Measurements from ENCODE around the gene GIPR.

Gene GIPR

DNA sequence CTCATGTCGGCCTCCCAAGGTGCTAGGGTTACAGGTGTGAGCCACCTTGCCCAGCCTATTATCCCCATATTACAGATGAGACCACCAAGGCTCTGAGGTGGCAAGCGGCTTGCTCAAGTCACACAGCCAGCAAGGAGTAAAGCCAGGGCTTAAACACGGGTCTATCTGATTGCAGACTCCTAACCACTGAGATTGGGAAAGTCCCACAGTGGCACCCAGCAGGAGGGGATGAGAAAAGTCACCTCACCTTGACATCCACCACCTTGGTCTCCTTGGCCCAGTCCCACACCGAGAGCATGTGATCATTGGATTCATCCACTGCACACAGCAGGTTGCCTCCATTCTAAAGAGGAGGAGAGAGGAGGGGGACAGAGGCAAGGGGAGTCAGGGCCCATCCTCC lies 38.3 kb upstream of the GIPR start:
- TF ChIP-seq, protein P1, sequence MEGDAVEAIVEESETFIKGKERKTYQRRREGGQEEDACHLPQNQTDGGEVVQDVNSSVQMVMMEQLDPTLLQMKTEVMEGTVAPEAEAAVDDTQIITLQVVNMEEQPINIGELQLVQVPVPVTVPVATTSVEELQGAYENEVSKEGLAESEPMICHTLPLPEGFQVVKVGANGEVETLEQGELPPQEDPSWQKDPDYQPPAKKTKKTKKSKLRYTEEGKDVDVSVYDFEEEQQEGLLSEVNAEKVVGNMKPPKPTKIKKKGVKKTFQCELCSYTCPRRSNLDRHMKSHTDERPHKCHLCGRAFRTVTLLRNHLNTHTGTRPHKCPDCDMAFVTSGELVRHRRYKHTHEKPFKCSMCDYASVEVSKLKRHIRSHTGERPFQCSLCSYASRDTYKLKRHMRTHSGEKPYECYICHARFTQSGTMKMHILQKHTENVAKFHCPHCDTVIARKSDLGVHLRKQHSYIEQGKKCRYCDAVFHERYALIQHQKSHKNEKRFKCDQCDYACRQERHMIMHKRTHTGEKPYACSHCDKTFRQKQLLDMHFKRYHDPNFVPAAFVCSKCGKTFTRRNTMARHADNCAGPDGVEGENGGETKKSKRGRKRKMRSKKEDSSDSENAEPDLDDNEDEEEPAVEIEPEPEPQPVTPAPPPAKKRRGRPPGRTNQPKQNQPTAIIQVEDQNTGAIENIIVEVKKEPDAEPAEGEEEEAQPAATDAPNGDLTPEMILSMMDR (IDR thresholded peaks at IDR 0.05; ENCODE audit: poor library complexity, severe bottlenecking), result no peak
- Histone ChIP-seq H3K36me3 (ENCODE audit: low read depth) (peaks cover 52% of the 10 kb centered on the region), H3K9me3 (ENCODE audit: severe bottlenecking) (no peaks in the 10 kb centered on the region), H3K4me3 (ENCODE audit: severe bottlenecking) (no peak overlapping the region), H3K27ac (ENCODE audit: poor library complexity, severe bottlenecking) (peak overlapping the region; percentile 96), H3K4me1 (ENCODE audit: insufficient read depth, poor library complexity, severe bottlenecking) (peaks cover 25% of the 10 kb centered on the region), H3K27me3 (ENCODE audit: insufficient read depth, poor library complexity, severe bottlenecking) (no peaks in the 10 kb centered on the region)
- no peak for DNase-seq (ENCODE audit: low spot score)
- ATAC-seq (ENCODE audit: low read depth), result no peak

DNA sequence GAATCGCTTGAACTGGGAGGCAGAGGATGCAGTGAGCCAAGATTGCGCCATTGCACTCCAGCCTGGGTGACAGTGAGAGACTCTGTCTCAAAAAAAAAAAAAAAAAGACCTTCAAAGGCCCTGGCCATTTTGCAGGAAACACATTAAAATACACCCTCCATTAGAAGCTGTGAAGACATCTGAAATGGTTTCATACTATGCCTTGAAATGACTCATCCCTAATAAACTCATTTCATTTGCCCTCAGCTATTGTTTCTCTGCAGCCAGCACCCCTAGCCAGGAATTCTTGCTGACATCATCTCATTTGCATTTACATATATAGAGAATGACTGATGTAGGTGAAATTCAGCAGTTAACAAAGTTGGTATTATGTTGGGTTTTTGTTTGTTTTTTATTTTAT lies 37.6 kb upstream of the GIPR start:
- no peaks in the 10 kb centered on the region for H3K27me3 ChIP-seq (ENCODE audit: insufficient read depth, poor library complexity, severe bottlenecking)
- TF ChIP-seq, protein P1 (IDR thresholded peaks at IDR 0.05; ENCODE audit: poor library complexity, severe bottlenecking), result no peak
- ATAC-seq (ENCODE audit: low read depth) (peak; percentile 84), DNase-seq (ENCODE audit: low spot score) (no peak)
- H3K27ac ChIP-seq (ENCODE audit: poor library complexity, severe bottlenecking), result peak overlapping the region; percentile 96
- H3K4me3 ChIP-seq (ENCODE audit: severe bottlenecking), result no peak overlapping the region
- H3K36me3 ChIP-seq (ENCODE audit: low read depth), result peaks cover 44% of the 10 kb centered on the region
- H3K9me3 ChIP-seq (ENCODE audit: severe bottlenecking), result no peaks in the 10 kb centered on the region
- peaks cover 25% of the 10 kb centered on the region for H3K4me1 ChIP-seq (ENCODE audit: insufficient read depth, poor library complexity, severe bottlenecking)

DNA sequence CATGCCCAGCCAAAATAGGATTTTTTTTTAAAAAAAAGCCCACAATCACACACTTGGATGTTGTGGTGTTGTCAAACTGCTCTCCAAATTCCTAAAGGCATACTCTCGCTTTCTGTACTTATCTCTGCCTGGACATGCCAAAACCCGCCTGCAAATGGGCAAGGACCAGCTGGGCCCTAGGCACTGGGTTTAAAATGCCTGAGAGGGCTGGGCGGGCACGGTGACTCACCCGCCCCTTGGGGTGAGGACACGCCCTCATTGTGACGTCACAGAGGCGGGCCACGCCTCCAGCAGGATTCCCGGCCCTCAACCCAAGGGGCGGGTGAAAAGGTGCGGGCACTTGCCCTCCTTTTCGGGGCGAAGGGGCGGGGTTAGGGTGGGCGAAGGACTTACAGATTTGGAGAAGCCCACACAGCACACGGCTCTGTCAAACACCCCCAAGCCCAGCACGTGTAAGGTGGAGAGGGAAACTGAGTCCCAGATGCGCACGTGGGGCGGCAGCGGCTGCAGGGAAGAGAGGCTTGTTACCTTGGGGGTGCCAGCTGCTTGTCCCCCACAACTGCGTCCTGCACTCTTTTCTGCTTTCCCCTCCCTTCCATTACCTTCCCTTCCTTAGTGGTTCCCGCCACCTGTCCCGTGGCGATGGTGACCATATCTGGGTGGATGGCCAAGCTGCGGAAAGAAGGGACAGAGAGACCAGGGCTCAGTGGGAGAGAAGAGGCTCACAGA lies 35.4 kb upstream of the GIPR start:
- peak; percentile 85 for ATAC-seq (ENCODE audit: low read depth)
- peak; percentile 97 for DNase-seq (ENCODE audit: low spot score)
- H3K36me3 ChIP-seq (ENCODE audit: low read depth), result peaks cover 46% of the 10 kb centered on the region
- TF ChIP-seq, protein P1 (IDR thresholded peaks at IDR 0.05; ENCODE audit: poor library complexity, severe bottlenecking), result no peak
- peaks cover 26% of the 10 kb centered on the region for H3K4me1 ChIP-seq (ENCODE audit: insufficient read depth, poor library complexity, severe bottlenecking)
- no peaks in the 10 kb centered on the region for H3K9me3 ChIP-seq (ENCODE audit: severe bottlenecking)
- no peaks in the 10 kb centered on the region for H3K27me3 ChIP-seq (ENCODE audit: insufficient read depth, poor library complexity, severe bottlenecking)
- no peak overlapping the region for H3K4me3 ChIP-seq (ENCODE audit: severe bottlenecking)
- peak overlapping the region; percentile 96 for H3K27ac ChIP-seq (ENCODE audit: poor library complexity, severe bottlenecking)

DNA sequence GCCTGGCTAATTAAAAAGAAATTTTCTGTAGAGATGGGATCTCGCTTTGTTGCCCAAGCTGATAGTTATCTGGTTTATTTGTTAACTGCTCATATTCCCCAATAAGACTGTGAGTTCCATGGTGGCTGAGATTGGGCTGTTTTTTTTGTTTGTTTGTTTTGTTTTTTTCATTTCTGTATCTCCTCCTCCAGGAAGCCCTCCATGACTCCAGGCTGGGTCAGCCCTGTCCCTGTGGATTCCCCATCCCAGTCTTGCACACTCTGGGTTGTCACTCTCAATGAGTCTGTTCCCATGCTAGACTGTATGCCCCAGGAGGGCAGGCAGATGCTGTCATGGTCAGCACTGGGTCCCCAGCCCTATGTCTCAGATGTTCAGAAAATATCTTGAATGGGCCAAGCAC lies 31.7 kb upstream of the GIPR start:
- Histone ChIP-seq H3K27ac (ENCODE audit: poor library complexity, severe bottlenecking) (peak overlapping the region; percentile 90), H3K36me3 (ENCODE audit: low read depth) (peaks cover 20% of the 10 kb centered on the region), H3K4me3 (ENCODE audit: severe bottlenecking) (no peak overlapping the region), H3K4me1 (ENCODE audit: insufficient read depth, poor library complexity, severe bottlenecking) (peaks cover 18% of the 10 kb centered on the region), H3K9me3 (ENCODE audit: severe bottlenecking) (no peaks in the 10 kb centered on the region), H3K27me3 (ENCODE audit: insufficient read depth, poor library complexity, severe bottlenecking) (no peaks in the 10 kb centered on the region)
- no peak for DNase-seq (ENCODE audit: low spot score)
- no peak for ATAC-seq (ENCODE audit: low read depth)
- TF ChIP-seq, protein P1 (IDR thresholded peaks at IDR 0.05; ENCODE audit: poor library complexity, severe bottlenecking), result no peak

DNA sequence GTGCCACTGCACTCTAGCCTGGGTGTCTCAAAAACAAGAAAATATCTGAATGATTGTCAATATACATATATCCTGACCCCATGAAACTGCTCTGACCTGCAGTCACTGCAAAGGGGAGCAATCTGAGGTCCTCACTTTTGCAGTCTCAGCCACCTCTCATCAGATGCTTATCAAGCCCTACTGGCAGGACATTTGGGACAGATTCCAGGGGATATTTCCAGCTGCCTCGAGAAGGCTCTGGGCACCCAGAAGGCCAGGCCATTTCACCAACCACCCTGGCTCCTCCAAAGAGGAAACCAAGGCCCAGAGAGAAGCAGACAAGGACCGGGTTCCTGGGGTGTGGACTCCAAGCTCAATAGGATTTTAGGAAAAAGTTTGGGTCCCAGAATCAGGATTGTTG lies 31.1 kb upstream of the GIPR start:
- DNase-seq (ENCODE audit: low spot score) (no peak), ATAC-seq (ENCODE audit: low read depth) (no peak)
- TF ChIP-seq, protein P1 (IDR thresholded peaks at IDR 0.05; ENCODE audit: poor library complexity, severe bottlenecking), result no peak
- H3K27me3 ChIP-seq (ENCODE audit: insufficient read depth, poor library complexity, severe bottlenecking), result no peaks in the 10 kb centered on the region
- H3K9me3 ChIP-seq (ENCODE audit: severe bottlenecking), result no peaks in the 10 kb centered on the region
- H3K4me1 ChIP-seq (ENCODE audit: insufficient read depth, poor library complexity, severe bottlenecking), result peaks cover 14% of the 10 kb centered on the region
- no peak overlapping the region for H3K4me3 ChIP-seq (ENCODE audit: severe bottlenecking)
- peak overlapping the region; percentile 90 for H3K27ac ChIP-seq (ENCODE audit: poor library complexity, severe bottlenecking)
- peaks cover 17% of the 10 kb centered on the region for H3K36me3 ChIP-seq (ENCODE audit: low read depth)
